ENCODE data around the gene SYT8.

SYT8 gene

DNA sequence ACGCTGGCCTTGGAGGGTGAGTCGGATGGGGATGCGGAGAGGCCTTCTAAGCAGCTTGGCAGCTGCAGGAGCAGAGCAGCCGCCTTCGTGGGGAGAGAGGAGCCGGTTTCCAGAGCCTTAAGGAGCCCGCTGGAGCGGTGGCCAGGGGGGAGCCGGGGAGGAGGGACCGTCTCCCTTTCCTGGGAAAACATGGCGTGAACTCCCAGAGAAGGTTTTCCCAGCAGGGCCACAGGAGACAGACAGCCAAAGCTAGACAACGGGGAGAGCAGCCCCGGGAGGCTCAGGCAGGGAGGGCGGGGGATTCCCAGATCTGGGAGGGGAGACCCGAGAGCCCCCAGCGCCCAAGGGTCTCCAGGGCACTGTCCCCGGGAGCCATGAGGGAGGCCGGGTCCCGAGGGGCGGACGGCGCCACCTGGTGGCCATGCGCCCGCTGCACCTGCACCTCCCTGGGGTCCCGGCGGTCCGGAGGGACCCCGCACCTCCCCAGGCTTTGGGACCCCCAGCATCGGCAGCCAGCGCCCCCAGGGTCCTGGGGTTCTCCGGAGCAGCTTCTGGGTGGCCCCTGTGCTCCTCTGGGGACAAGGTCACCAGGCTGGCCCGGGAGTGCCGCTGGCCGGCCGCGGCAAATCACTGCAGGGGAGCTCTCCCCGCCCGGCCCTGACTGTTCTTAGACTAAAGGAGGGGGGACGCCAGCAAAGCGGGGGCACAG is 2.4 kb upstream of the SYT8 start:
- peak; percentile 55 to 58 for DNase-seq (ENCODE audit: low read depth in 2 of 2)

DNA sequence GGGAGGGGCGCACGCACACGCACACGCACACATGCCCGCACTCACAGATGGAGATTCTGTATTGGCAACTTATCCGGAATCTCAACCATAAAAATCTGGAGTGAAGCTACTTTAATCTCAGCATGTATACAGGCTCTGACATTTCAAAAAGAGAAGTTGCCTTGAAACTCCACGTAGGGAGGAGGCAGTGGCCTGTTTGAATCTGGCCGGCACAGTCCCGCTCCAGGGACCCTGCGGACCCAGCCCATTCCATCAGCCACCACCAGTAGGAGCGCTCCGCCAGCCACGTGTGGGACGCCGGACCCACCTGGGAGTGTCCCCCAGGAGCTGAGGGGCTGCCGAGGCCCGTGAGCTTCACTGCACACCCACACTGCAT is 1.9 kb upstream of the SYT8 start:
- DNase-seq (ENCODE audit: low read depth in 2 of 2) = no peak

DNA sequence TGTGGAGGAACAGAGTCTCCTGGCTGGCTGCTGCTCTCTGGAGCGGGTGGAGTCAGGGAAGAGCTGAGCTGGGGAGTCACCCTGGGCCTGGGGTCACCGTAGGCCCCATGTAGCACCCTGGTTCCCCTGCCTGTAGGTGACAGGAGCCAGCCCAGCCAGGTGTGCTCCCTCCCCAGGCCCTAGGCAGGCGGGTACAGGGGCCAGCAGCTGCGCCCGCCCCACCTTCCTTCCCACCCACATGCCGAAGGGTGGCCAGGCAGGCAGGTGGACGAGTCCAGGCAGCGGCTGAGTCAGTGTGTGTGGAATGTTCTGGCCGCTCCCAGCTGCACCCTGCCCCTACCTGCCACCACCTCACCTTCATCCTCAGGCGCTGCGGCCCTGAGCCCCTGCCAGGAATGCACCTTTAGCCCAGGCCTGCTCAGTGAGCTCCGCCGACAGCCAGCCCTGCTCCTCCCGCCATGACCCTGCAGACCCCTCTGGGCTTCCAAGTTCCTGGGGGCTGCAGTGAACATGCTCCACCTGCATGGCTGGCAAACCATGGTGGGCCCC is 654 bp upstream of the SYT8 start:
- DNase-seq (ENCODE audit: low read depth in 2 of 2) = no peak

DNA sequence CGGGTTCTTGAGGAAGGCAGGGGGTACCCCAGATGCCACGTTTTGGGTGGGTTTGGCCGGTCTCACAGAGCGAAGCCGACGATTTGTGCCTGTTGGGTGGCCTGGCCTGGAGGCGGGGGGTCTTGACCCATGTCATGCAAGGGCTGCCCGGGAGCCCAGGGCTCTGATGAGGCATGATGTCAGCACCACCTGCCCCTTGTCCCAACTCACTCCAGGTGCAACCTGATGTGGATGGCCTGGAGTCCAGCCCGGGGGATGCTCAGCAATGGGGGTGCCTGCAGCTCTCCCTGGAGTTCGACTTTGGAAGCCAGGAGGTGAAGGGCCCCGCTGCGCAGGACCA is 851 bp downstream of the SYT8 start:
- DNase-seq (ENCODE audit: low read depth in 2 of 2) = no peak

DNA sequence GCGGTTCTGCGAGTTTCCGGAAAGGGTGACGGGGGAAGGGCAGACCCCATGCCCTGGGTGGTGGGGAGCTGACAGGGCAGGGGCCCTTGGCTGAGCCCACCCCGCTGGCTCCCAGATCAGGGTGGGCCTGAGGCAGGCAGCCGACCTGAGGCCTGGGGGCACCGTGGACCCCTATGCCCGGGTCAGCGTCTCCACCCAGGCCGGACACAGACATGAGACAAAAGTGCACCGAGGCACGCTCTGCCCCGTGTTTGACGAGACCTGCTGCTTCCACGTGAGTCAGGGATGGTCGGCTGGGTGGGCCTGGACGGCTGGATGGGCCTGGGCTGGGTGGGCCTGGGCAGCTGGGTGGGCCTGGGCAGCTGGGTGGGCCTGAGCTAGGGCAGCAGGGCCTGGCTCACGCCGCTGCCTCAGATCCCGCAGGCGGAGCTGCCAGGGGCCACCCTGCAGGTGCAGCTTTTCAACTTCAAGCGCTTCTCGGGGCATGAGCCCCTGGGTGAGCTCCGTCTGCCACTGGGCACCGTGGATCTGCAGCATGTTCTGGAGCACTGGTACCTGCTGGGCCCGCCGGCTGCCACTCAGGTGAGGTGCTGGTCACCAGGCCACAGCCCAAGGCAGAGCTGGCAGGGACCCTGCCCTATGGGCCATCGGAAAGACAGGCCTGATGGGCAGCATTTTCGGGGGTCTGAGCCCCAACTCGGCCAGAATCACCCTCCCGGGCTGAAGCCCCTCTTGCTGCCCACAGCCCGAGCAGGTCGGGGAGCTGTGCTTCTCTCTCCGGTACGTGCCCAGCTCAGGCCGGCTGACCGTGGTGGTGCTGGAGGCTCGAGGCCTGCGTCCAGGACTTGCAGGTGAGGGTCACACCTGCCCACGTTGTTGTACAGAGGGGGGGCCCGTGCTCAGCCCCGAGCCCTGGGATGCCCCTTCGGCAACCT is 1.5 kb downstream of the SYT8 start:
- DNase-seq (ENCODE audit: low read depth in 2 of 2) = no peak

DNA sequence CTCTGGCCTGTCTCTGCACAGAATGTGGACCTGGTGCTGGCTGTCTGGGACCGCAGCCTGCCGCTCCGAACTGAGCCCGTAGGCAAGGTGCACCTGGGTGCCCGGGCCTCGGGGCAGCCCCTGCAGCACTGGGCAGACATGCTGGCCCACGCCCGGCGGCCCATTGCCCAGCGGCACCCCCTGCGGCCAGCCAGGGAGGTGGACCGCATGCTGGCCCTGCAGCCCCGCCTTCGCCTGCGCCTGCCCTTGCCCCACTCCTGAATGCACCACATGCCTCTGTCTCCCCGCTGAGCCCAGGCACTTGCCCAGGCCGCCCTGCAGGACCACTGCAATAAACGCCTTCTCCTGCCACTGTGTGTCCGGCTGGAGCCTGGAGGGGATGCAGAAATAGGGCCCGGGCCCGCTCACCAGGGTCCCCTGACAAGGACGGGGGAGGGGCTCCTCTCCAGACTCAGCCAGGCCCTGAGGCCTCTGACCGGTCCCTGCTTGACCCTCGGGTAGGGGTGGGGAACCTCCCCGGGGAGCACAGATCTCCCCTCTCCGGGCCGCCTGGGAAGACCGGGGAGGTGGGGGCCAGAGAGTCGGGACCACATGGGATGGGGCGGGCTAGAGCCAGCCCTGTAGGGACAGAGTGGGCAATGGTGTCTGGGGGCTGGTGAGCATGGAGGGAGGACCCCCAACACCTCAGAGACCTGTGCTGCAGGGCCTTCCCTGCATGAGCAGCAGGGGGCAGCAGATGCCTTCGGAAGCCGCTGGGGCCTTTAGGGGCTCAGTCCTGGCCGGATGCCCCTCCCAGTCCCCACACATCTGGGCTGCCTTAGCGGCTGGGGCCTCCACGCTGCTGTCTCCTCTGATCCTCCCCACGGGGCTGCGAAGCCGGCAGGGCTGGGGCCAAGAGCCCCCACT is 2.6 kb downstream of the SYT8 start:
- peak; percentile 67 to 69 for DNase-seq (ENCODE audit: low read depth in 2 of 2)

DNA sequence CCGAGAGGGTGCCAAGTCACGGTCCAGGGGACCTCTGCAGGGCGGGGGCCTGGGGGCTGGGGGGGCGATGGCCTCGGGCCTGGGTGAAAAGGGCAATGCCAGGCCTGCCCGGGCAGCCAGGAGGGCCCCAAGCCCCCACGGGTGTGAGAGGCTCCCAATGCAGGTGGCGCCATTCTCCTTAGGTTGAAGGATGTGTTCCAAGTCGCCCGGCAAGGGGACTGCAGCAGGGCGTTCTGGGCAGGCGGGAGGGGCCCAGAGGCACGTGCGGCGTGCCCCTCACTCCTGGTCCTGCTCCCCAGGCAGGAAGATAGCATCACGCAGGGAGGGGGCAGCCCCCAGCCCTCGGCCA is 3.3 kb downstream of the SYT8 start:
- DNase-seq (ENCODE audit: low read depth in 2 of 2) = no peak

DNA sequence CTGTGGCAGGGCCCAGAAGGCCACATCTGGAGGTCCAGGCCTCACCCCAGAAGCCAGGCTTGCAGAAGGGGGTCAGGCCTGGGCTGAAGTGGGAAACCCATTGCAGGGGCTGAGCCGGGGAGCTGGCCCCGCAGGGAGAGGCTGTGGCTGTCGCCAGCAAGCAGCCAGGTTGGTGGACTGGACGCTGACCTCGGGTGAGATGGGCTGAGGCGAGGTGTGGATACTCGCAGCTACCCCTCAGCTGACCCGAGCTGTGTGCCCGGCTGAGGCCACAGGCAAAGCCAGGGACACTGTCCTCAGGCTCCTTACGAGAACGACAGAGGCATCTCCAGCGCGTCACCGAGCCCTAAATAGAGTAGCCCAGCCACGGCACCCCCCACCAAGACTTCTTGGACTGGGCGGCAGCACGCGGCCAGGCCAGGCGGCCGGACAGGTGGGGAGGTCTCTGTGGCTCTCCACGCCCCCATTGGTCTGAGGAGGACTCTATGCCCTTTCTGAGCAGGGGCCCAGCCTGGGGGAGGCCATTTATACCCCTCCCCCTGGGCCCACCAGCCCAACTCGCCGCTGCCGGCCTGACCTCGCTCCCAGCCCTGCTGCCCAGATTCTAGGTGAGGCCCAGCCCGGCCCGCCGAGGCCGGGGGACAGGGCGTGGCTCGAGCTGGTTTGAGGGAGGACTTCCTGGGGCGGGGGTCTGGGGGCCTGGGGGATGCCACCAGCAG is 3.8 kb downstream of the SYT8 start, which contains the start of gene TNNI2:
Gene TNNI2, plus strand, starts transcription at position 556 of the 719 bp plus-strand sequence. CDS start 716 bp downstream, outside the sequence.
- no peak for DNase-seq (ENCODE audit: low read depth in 2 of 2)

DNA sequence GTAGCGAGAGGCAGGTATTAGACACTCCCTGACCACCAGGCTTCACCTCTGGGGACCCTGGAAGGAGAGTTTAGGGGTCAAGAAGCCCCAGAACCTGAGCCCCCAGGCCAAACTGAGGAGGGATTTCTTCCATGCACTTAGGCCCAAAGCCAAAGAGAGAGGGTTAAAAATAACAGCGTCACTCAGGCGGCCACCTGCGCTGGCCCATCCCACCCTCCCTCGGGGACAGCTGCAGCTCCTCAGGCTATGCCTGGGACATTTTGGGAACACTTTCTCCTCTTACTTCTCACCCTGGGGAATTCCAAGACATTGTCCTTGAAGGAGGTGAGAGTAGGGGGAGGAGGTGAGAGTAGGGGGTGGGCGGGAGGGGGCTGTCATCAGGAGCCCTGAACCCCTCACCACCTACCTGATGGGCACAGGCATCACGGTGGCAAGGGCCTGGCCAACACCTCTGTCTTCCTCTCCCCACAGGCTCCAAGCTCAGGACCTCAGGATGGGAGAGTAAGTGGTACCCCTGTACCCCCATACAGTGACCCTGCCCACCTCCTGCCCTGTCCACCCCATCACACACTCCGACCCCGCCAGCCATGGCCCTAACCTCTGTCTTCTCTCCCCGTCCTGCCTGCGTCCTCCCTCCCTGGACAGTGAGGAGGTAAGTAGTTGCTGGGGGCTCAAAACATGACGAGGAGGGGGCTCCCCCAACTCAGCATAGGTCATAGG is 4.6 kb downstream of the SYT8 start:
- DNase-seq (ENCODE audit: low read depth in 2 of 2) = no peak

DNA sequence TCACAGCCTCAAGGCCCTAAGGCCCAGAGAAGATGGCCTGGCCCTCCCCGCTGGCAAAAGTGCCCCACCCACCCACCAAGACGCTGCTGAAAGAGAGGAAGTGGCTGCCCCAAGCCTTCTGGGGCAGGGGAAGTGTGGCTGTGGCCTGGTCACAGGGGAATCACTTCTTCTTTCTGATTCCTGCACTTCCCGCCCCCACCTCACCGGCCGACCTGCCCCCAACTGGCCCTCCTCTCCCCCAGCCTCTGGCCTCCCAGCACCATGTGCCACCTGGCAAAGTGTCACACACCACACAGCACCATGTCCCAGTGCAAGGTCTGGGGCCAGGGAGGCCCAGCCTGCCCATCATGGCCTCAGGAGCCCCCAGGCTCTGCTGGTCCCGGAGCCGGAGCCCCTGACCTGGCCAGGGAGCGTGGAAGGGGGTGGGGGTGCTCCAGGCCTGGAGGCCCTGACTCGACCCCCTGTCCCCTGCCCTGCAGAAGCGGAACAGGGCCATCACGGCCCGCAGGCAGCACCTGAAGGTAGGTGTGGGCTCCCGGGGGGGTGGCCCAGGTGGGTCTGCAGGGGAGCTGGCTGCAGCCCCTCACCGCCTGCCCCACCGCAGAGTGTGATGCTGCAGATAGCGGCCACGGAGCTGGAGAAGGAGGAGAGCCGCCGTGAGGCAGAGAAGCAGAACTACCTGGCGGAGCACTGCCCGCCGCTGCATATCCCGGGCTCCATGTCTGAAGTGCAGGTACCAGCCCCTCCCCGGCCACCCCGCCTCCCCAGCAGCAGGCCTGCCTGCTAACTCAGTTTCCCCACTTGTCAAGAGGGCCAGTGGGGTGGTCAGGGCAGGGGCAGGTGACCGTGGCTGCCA is 5.4 kb downstream of the SYT8 start:
- no peak for DNase-seq (ENCODE audit: low read depth in 2 of 2)

DNA sequence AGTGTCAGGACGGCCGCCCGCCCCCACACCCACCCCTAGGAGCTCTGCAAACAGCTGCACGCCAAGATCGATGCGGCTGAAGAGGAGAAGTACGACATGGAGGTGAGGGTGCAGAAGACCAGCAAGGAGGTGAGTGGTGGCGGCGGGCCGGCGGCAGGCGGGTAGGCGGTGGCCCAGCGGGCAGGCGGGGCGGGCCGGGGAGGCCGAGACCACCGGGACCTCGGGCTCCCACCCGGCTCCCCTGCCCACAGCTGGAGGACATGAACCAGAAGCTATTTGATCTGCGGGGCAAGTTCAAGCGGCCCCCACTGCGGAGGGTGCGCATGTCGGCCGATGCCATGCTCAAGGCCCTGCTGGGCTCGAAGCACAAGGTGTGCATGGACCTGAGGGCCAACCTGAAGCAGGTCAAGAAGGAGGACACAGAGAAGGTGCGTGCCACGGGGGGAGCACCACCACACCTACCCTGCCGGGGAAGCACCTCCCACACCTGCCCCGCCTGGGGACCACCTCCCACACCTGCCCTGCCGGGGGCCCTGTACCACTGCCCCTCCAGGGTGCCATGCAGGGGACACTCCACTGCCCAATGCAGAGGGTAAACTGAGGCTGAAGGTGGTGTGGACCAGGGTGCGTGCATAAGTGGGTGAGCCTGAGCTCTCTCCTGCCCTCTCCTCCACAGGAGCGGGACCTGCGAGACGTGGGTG is 6.1 kb downstream of the SYT8 start:
- DNase-seq (ENCODE audit: low read depth in 2 of 2) = no peak

DNA sequence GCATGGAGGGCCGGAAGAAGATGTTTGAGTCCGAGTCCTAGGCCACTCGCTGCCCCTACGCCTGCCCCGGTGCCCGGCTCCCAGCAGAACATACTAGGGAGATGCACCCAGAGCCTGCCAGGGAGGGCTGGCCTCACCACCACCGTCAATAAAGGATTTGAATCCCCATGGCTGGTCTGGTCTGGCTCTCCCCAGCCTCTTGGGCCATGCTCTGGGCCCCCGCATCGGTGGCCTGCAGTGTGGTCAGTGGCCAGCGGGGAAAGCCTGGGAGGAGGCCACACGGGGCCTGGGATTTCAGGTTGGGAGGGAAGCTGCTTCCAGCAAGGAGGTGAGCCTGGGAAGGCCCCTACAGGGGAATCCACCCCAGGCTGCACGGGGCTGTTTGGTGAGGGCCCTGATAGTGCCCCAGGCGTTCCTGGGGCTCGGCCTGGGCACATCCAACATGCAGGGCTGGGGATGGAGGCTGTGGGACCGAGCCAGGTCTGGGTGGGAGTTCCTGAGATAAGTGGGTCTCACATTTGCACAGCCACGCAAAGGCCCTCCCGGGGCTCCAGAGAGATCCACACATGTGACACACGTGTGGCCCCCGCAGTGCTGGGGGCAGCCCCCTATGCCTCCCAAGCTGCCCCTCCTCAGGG is 6.8 kb downstream of the SYT8 start:
- no peak for DNase-seq (ENCODE audit: low read depth in 2 of 2)

DNA sequence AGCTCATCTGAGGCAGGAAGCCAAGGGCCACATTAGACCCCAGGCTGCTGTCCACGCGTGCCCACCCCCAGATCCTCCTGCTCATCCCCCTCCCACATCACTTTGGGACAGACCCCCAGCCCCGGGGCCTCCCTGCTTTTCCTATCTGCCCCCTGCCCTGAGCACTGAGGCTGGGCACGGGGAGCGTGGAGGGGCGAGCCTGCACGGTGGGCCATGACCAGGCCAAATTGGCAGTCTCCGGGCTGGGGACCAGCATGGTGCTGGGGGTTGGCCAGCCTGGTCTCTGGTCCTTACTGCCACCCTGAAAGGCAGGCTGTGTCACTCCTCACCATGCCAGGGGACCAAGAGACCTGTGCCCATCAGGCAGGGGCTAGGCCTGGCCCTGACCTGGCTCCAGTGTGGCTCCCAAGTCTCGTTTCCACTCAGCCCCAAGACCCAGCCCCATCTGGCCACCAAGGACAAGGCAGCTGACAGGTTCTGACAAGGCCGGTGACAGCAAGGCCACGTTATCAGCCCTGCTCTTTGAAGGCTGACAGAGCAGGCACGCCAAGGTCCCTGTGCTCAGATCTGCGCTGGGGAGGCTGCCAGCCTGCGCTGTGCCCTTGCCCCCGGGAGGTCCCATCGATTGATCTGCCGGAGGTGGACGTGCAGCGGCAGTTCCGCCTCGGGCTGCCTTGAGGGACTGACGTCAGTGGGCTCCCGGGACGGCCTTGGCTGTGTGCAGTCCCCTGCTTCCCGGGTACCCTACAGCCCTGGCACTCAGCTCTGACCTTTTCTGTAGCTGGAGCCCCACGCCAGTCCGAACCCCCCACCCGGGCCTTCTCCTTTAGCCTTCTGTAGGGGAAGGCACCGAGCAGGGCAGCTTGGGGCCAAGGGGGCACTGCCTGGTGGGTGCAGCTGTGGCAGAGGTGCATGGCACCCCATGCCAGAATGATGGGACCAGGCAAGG is 7.6 kb downstream of the SYT8 start:
- DNase-seq (ENCODE audit: low read depth in 2 of 2) = no peak

DNA sequence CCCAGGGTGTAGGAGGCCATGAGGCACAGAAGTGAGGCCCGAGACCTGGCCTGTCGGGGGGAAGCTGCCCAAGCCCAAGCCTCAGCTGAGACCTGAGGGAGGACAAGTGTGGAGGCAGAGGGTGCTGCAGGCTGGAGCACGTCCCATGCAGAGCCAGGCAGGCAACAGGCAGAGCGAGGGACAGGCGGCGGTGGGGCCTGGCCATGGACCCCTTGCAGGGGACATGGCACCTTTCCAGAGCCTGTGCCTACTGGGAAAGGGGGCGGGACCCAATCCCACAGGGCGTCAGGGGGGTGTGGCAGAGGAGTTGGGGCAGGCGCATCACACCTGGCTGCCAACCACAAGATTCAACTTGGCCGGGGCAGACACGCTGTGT is 8.3 kb downstream of the SYT8 start:
- DNase-seq (ENCODE audit: low read depth in 2 of 2) = no peak

DNA sequence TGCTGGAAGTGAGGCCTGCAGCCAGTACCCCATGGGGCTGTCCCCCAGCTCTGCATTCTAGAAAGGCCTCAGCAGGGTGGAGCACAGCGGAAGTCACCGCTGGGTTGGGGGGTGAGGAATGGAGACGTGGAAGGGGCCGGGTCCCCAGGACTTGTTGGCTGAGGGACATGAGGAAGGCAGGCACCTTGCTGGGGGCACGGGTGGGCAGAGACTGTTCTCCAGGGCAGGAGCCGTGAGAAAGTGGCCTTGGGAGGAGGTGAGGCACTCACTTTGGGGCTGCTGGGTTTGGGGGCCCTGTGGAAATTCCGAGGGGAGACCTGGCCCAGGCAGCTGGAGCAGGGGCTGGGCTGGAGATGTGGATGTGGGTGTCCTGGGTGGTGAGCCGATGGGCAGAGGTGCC is 9.0 kb downstream of the SYT8 start:
- no peak for DNase-seq (ENCODE audit: low read depth in 2 of 2)

DNA sequence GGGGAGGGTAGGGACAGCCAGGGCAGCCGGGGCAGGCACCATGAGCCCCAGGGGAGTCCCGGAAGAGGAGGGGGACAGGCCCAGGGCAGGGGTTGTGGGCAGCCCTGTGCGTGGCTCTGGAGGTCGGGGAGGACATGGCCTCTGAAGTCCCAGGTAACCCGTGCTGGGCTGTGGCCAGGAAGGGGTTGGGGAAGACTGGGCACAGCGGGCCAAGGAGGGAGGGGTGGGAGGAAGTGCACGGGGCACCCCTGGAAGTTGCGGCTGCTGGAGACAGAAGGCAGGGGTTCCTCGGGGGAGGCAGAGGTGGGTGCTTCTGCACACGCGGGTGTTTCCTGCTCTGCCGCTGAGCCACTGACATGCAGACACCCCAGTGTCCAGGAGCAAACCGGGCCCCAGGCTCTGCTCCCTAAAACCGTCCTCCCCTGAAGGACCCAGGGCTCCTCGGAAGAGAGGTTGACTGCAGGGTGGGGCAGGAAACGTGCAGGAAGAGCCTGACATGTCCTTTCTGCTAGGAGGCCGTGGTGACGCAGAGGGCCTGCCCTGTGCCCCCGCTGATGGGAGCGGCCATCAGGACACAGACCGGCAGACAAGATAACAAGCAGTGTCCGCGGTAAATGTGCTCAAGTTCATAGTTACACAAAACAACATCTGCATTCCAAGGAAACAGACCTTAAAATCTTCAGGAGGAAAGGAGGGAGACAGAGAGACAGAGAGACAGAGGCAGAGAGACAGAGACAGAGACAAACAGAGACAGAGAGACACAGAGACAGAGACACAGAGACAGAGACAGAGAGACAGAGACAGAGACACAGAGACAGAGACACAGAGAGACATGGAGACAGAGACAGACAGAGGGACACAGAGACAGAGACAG is 9.7 kb downstream of the SYT8 start:
- DNase-seq (ENCODE audit: low read depth in 2 of 2) = no peak

DNA sequence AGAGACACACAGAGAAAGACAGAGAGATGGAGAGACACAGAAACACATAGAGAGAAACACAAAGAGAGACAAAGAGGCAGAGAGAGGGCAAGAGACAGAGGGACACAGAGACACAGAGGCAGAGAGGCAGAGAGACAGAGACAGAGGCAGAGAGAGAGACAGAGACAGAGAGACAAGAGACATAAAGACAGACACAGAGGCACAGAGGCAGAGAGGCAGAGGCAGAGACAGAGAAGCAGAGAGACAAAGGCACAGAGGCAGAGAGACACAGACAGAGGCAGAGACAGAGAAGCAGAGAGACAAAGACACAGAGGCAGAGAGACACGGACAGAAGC is 10.3 kb downstream of the SYT8 start:
- no peak for DNase-seq (ENCODE audit: low read depth in 2 of 2)
